Keratinocyte (primary cell): ENCODE data around the gene LIN7B. TPM values are rescaled to one million over a fixed set of nuclear protein-coding genes. Genes with fewer than 3 reads are reported as not detected.

ENCODE experiments used
- DNase-seq: peaks from one replicate; pipeline ENCODE4 v3.0.0-alpha.2; 2011; ENCODE audit warnings: low read depth, missing footprints, low spot score
- FAIRE-seq: peaks from 2 replicates; lab custom pipeline; 2011; peaks lifted over from hg19 to GRCh38; lab: Jason Lieb, UNC
- H2AFZ ChIP-seq: 2 replicates; pipeline ENCODE4 v1.6.0; 2012; ENCODE audit warnings: low read length, control low read depth, inconsistent platforms; ENCODE audit not compliant: control insufficient read depth
- H3K27ac ChIP-seq: 2 replicates; pipeline ENCODE4 v1.5.1; 2011; ENCODE audit warnings: low read length; ENCODE audit not compliant: control insufficient read depth, insufficient read depth
- H3K27me3 ChIP-seq: 3 replicates; pipeline ENCODE4 v1.6.0; 2011; ENCODE audit warnings: low read length; ENCODE audit not compliant: control insufficient read depth, insufficient read depth; ENCODE audit errors: extremely low read depth
- H3K36me3 ChIP-seq, 2 experiments: 2 replicates in 1 of 2; 3 replicates in 1 of 2; pipeline ENCODE4 v1.5.1; 2011; ENCODE audit warnings: low read length in 2 of 2, mild to moderate bottlenecking in 1 of 2; ENCODE audit not compliant: control insufficient read depth in 2 of 2, insufficient read depth in 2 of 2; ENCODE audit errors: extremely low read depth in 1 of 2
- H3K4me1 ChIP-seq: 3 replicates; pipeline ENCODE4 v1.5.1; 2011; ENCODE audit warnings: low read length; ENCODE audit not compliant: control insufficient read depth, insufficient read depth; ENCODE audit errors: extremely low read depth
- H3K4me2 ChIP-seq: 3 replicates; pipeline ENCODE4 v1.6.0; 2011; ENCODE audit warnings: low read depth, low read length; ENCODE audit not compliant: control insufficient read depth, insufficient read depth; ENCODE audit errors: extremely low read depth
- H3K4me3 ChIP-seq, 3 experiments: fragments of 200-600 bp in 1 of 3; sonication (generic) in 1 of 3; 2 replicates in 2 of 3; 3 replicates in 1 of 3; pipeline ENCODE4 v1.5.1; 2011 to 2016; ENCODE audit warnings: low read length in 3 of 3, mild to moderate bottlenecking in 3 of 3, control low read depth in 2 of 3, inconsistent platforms in 1 of 3, low read depth in 1 of 3, mixed read lengths in 1 of 3, mixed run types in 1 of 3, moderate library complexity in 1 of 3; ENCODE audit not compliant: control insufficient read depth in 2 of 3, insufficient read depth in 2 of 3; ENCODE audit errors: extremely low read depth in 1 of 3
- H3K79me2 ChIP-seq: 2 replicates; pipeline ENCODE4 v1.6.0; 2012; ENCODE audit warnings: low read length; ENCODE audit not compliant: control insufficient read depth, insufficient read depth
- H3K9ac ChIP-seq: 3 replicates; pipeline ENCODE4 v1.6.0; 2011; ENCODE audit warnings: low read length; ENCODE audit not compliant: control insufficient read depth, insufficient read depth; ENCODE audit errors: extremely low read depth
- H3K9me1 ChIP-seq: 3 replicates; pipeline ENCODE4 v1.6.0; 2011; ENCODE audit warnings: low read length; ENCODE audit not compliant: control insufficient read depth, insufficient read depth; ENCODE audit errors: extremely low read depth
- H3K9me3 ChIP-seq: 2 replicates; pipeline ENCODE4 v1.5.1; 2012; ENCODE audit warnings: low read depth, low read length; ENCODE audit not compliant: control insufficient read depth
- H4K20me1 ChIP-seq: 3 replicates; pipeline ENCODE4 v1.6.0; 2011; ENCODE audit warnings: low read length; ENCODE audit not compliant: control insufficient read depth, insufficient read depth; ENCODE audit errors: extremely low read depth
- EZH2 ChIP-seq: IDR thresholded peaks from one replicate; pipeline ENCODE4 v1.6.1; 2012; ENCODE audit warnings: inconsistent platforms, mild to moderate bottlenecking, low read length, moderate library complexity
- dilution Hi-C: fragments of 300-500 bp; cut with MboI; formaldehyde crosslinking; loops from one replicate; pipeline ENCODE4 v1.7.0; 2020; ENCODE audit warnings: low sequenced_read_pairs; ENCODE audit not compliant: extremely low pct_ligation_motif_present
- polyA plus RNA-seq, 5 experiments: library from polyadenylated mRNA; depleted of rRNA in 3 of 5; stranded (reverse) in 3 of 5; stranded (forward) in 1 of 5; unstranded in 1 of 5; fragments of >200 nt; gene quantifications; 1 replicate in 1 of 5; 2 replicates in 3 of 5; 3 replicates in 1 of 5; pipeline versions ENCODE4 v1.2.1 to v1.2.3, GENCODE V29; 2011 to 2012; ENCODE audit warnings: missing spikeins in 2 of 5, low read depth in 1 of 5, low replicate concordance in 1 of 5
- TF ChIP-seq, protein P1 (sequence below), 3 experiments: IDR thresholded peaks in 1 of 3; conservative IDR thresholded peaks in 1 of 3; optimal IDR thresholded peaks in 1 of 3; 2 replicates in 2 of 3; 3 replicates in 1 of 3; pipeline versions ENCODE3 to v1.5.1; 2011; ENCODE audit warnings: low read length in 3 of 3, mild to moderate bottlenecking in 3 of 3, moderate library complexity in 2 of 3, control low read depth in 1 of 3, inconsistent platforms in 1 of 3; ENCODE audit not compliant: insufficient read depth in 2 of 3; ENCODE audit errors: extremely low read depth in 1 of 3

Gene LIN7B
- polyA plus RNA-seq, 1 donor (not counting 4 experiments of a cell fraction or from before 2014, with no cell fraction given), result 1.6 TPM

DNA sequence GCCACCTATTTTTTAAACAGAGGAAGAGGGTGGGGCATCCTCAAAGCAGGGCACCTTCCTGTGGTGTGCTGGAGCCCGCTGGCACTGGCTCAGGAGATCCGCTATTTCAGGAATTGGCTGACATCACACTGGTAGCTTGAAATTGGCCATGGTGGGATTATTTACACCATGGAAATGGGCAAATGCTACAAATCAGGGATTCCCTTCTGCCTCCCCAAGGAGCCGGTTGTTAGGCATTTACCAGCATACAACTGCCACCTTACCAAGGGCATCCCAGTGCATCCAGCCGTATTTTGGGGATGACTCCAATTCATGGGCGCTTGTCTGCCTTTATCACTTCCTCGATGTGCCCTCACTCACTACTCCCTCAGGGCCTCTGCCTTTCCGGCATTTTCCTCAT lies 26.8 kb downstream of the LIN7B start:
- H3K4me1 ChIP-seq, result no peaks in the 10 kb centered on the region
- H3K27me3 ChIP-seq, result no peaks in the 10 kb centered on the region
- H3K4me2 ChIP-seq, result no peak overlapping the region
- FAIRE-seq, result no peak
- no peak overlapping the region for H2AFZ ChIP-seq
- dilution Hi-C loops, result no loop called here
- no peak overlapping the region for H3K4me3 ChIP-seq
- no peaks in the 10 kb centered on the region for H4K20me1 ChIP-seq
- H3K79me2 ChIP-seq, result no peaks in the 10 kb centered on the region
- no peak overlapping the region for H3K27ac ChIP-seq
- DNase-seq, result no peak
- no peak overlapping the region for H3K9ac ChIP-seq
- TF ChIP-seq EZH2, result no peak
- TF ChIP-seq, protein P1, sequence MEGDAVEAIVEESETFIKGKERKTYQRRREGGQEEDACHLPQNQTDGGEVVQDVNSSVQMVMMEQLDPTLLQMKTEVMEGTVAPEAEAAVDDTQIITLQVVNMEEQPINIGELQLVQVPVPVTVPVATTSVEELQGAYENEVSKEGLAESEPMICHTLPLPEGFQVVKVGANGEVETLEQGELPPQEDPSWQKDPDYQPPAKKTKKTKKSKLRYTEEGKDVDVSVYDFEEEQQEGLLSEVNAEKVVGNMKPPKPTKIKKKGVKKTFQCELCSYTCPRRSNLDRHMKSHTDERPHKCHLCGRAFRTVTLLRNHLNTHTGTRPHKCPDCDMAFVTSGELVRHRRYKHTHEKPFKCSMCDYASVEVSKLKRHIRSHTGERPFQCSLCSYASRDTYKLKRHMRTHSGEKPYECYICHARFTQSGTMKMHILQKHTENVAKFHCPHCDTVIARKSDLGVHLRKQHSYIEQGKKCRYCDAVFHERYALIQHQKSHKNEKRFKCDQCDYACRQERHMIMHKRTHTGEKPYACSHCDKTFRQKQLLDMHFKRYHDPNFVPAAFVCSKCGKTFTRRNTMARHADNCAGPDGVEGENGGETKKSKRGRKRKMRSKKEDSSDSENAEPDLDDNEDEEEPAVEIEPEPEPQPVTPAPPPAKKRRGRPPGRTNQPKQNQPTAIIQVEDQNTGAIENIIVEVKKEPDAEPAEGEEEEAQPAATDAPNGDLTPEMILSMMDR (optimal IDR thresholded peaks at IDR 0.05 in 1 of 3, IDR thresholded peaks at IDR 0.05 in 1 of 3, conservative IDR thresholded peaks at IDR 0.05 in 1 of 3; ENCODE audit: extremely low read depth in 1 of 3, insufficient read depth in 2 of 3, low read length in 3 of 3), result no peak
- no peaks in the 10 kb centered on the region for H3K9me3 ChIP-seq
- H3K9me1 ChIP-seq, result no peaks in the 10 kb centered on the region
- no peaks in the 10 kb centered on the region for H3K36me3 ChIP-seq

DNA sequence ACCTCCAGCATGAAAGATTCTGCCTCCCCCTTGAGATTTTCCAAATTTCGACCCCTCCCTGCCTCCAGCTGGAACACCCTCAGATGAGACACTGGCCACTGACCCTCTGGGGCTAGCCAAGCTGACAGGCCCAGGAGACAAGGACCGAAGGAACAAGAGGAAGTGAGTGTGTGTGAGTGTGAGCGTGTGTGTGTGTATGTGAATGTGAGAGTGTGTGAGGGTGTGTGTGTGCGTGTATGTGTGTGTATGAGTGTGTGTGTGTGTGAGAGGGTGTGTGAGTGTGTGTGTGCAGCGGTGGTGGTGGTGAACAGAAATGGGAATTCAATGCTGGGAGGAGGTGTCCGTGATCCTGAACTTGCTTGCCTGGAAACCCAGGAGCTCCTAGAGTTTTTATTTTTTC lies 27.2 kb downstream of the LIN7B start:
- TF ChIP-seq, protein P1 (optimal IDR thresholded peaks at IDR 0.05 in 1 of 3, IDR thresholded peaks at IDR 0.05 in 1 of 3, conservative IDR thresholded peaks at IDR 0.05 in 1 of 3; ENCODE audit: extremely low read depth in 1 of 3, insufficient read depth in 2 of 3, low read length in 3 of 3), result no peak
- TF ChIP-seq EZH2, result no peak

More for the DNA sequence above, 27.2 kb downstream of the LIN7B start:
- DNase-seq, result no peak
- no peaks in the 10 kb centered on the region for H3K9me3 ChIP-seq
- H3K4me3 ChIP-seq, result no peak overlapping the region
- H4K20me1 ChIP-seq, result no peaks in the 10 kb centered on the region
- no peak overlapping the region for H2AFZ ChIP-seq
- H3K9me1 ChIP-seq, result no peaks in the 10 kb centered on the region
- H3K36me3 ChIP-seq, result no peaks in the 10 kb centered on the region
- dilution Hi-C loops, result no loop called here
- no peak overlapping the region for H3K9ac ChIP-seq
- no peaks in the 10 kb centered on the region for H3K27me3 ChIP-seq
- no peak for FAIRE-seq
- H3K79me2 ChIP-seq, result no peaks in the 10 kb centered on the region
- H3K27ac ChIP-seq, result no peak overlapping the region
- H3K4me2 ChIP-seq, result no peak overlapping the region
- no peaks in the 10 kb centered on the region for H3K4me1 ChIP-seq
